IMR-90 (cell line): ENCODE measurements around the gene PQBP1. TPM values are rescaled to one million over a fixed set of nuclear protein-coding genes. Genes with fewer than 3 reads are reported as not detected.
"Not testable (repeated sequence)": the region's sequence is repeated elsewhere in the genome, so short reads cannot be mapped to it uniquely, and the experiment has no call there.

Experiments used
- ATAC-seq: fragments of 200-7000 bp; cut with Tn5 transposase; 2 replicates; pipeline ENCODE4 v1.9.1; 2020; ENCODE audit warnings: low read depth, mild to moderate bottlenecking, moderate library complexity
- BruUV-seq: library from RNA; stranded (reverse); fragments of 400-500 nt; replicated peaks from 2 replicates; lab custom pipeline; 2021; lab: Mats Ljungman, UMichigan
- CTCF ChIA-PET: fragments of 300-600 bp; formaldehyde crosslinking; extraction: SDS; loops from one replicate; lab custom pipeline; 2021; ENCODE audit warnings: antibody characterized with exemption; lab: Yijun Ruan, JAX
- POLR2A ChIA-PET: fragments of 300-600 bp; sonication (Branson Sonifier 250); formaldehyde crosslinking; loops from one replicate; lab custom pipeline; 2022; ENCODE audit warnings: antibody characterized with exemption; ENCODE audit not compliant: unreplicated experiment; lab: Charles Lee
- DNase-seq: peaks from one replicate; pipeline ENCODE4 v3.0.0; 2013
- H2AFZ ChIP-seq: replicated peaks from 2 replicates; pipeline ENCODE3; 2013; ENCODE audit warnings: low read length, mild to moderate bottlenecking; ENCODE audit not compliant: poor library complexity
- H2AK5ac ChIP-seq: 2 replicates; pipeline ENCODE4 v1.6.1; 2013; ENCODE audit warnings: low read depth, low read length, inconsistent platforms
- H2AK9ac ChIP-seq: replicated peaks from 2 replicates; pipeline ENCODE3; 2013; ENCODE audit warnings: mild to moderate bottlenecking, low read depth, low read length, moderate library complexity; ENCODE audit not compliant: poor library complexity
- H2BK120ac ChIP-seq: 2 replicates; pipeline ENCODE4 v1.6.1; 2013; ENCODE audit warnings: low read depth, low read length, inconsistent platforms
- H2BK15ac ChIP-seq: 3 replicates; pipeline ENCODE4 v1.6.1; 2013; ENCODE audit warnings: low read depth, low read length, inconsistent platforms
- H2BK20ac ChIP-seq: 2 replicates; pipeline ENCODE4 v1.6.1; 2013; ENCODE audit warnings: low read depth, mild to moderate bottlenecking, inconsistent platforms, low read length, moderate library complexity
- H2BK5ac ChIP-seq: 2 replicates; pipeline ENCODE4 v1.6.1; 2013; ENCODE audit warnings: mild to moderate bottlenecking, low read depth, low read length, inconsistent platforms; ENCODE audit not compliant: poor library complexity, severe bottlenecking
- H3K14ac ChIP-seq: replicated peaks from 2 replicates; pipeline ENCODE4 v1.6.1; 2013; ENCODE audit warnings: low read depth, low read length, inconsistent platforms
- H3K18ac ChIP-seq: 2 replicates; pipeline ENCODE4 v1.6.1; 2013; ENCODE audit warnings: low read depth, low read length, control low read depth
- H3K23ac ChIP-seq: 2 replicates; pipeline ENCODE4 v1.6.1; 2013; ENCODE audit warnings: low read depth, low read length, inconsistent platforms
- H3K27ac ChIP-seq: 2 replicates; pipeline ENCODE4 v1.5.1; 2013; ENCODE audit warnings: mild to moderate bottlenecking, control low read depth, low read length; ENCODE audit not compliant: insufficient read depth
- H3K27me3 ChIP-seq: 2 replicates; pipeline ENCODE4 v1.6.1; 2013; ENCODE audit warnings: low read length; ENCODE audit not compliant: control insufficient read depth, insufficient read depth
- H3K36me3 ChIP-seq: 2 replicates; pipeline ENCODE4 v1.6.1; 2013; ENCODE audit warnings: low read length, mixed read lengths; ENCODE audit not compliant: control insufficient read depth, insufficient read depth
- H3K4ac ChIP-seq: 2 replicates; pipeline ENCODE4 v1.6.1; 2013; ENCODE audit warnings: low read depth, low read length, inconsistent platforms
- H3K4me1 ChIP-seq: 2 replicates; pipeline ENCODE4 v1.6.1; 2013; ENCODE audit warnings: low read length, mixed read lengths; ENCODE audit not compliant: control insufficient read depth, insufficient read depth
- H3K4me2 ChIP-seq: 2 replicates; pipeline ENCODE4 v1.6.1; 2013; ENCODE audit warnings: low read depth, mild to moderate bottlenecking, control low read depth, low read length, moderate library complexity
- H3K4me3 ChIP-seq: 2 replicates; pipeline ENCODE4 v1.5.1; 2013; ENCODE audit warnings: low read depth, mild to moderate bottlenecking, control low read depth, low read length, moderate library complexity; ENCODE audit not compliant: insufficient read depth
- H3K56ac ChIP-seq: 2 replicates; pipeline ENCODE4 v1.6.1; 2013; ENCODE audit warnings: low read length, inconsistent platforms; ENCODE audit not compliant: insufficient read depth; ENCODE audit errors: extremely low read depth
- H3K79me1 ChIP-seq, 2 experiments: 2 replicates each; pipeline ENCODE4 v1.6.1; 2013; ENCODE audit warnings: low read length in 2 of 2, inconsistent platforms in 1 of 2, low read depth in 1 of 2
- H3K9ac ChIP-seq: 2 replicates; pipeline ENCODE4 v1.6.1; 2013; ENCODE audit warnings: low read depth, low read length, control low read depth
- H3K9me1 ChIP-seq: 2 replicates; pipeline ENCODE4 v1.6.1; 2013; ENCODE audit warnings: low read length, inconsistent platforms; ENCODE audit not compliant: insufficient read depth
- H3K9me3 ChIP-seq: 2 replicates; pipeline ENCODE4 v1.6.1; 2013; ENCODE audit warnings: low read length; ENCODE audit not compliant: control insufficient read depth, insufficient read depth
- H4K20me1 ChIP-seq: 2 replicates; pipeline ENCODE4 v1.6.1; 2013; ENCODE audit warnings: low read length, inconsistent platforms; ENCODE audit not compliant: insufficient read depth
- H4K5ac ChIP-seq: 2 replicates; pipeline ENCODE4 v1.6.1; 2013; ENCODE audit warnings: mild to moderate bottlenecking, low read depth, low read length, control low read depth
- H4K8ac ChIP-seq, 2 experiments: 2 replicates each; pipeline ENCODE4 v1.6.1; 2013; ENCODE audit warnings: low read depth in 2 of 2, low read length in 2 of 2, control low read depth in 1 of 2, inconsistent platforms in 1 of 2
- H4K91ac ChIP-seq: 2 replicates; pipeline ENCODE4 v1.6.1; 2013; ENCODE audit warnings: low read depth, low read length, inconsistent platforms; ENCODE audit not compliant: insufficient read depth
- whole genome bisulfite sequencing, 2 experiments: methylation state at CpG; one replicate each; pipeline versions ENCODE4 v1.1.5 to v1.1.7; 2013; ENCODE audit warnings: missing lambda C conversion rate in 2 of 2; ENCODE audit not compliant: insufficient read length in 1 of 2; ENCODE audit errors: extremely low coverage in 2 of 2; 5-methylcytosine and 5-hydroxymethylcytosine counted together
- dilution Hi-C: fragments of 300-500 bp; cut with HindIII; formaldehyde crosslinking; loops from one replicate; pipeline ENCODE4 v1.14.3; 2018; ENCODE audit warnings: low sequenced_read_pairs; ENCODE audit not compliant: unreplicated experiment
- in situ Hi-C: fragments of 300-500 bp; cut with MboI; formaldehyde crosslinking; loops from 3 replicates; pipeline ENCODE4 v1.14.3; 2019; ENCODE audit warnings: low sequenced_read_pairs, inconsistent platforms, mixed read lengths
- intact Hi-C: fragments of 100-400 bp; cut with micrococcal nuclease; formaldehyde crosslinking; loops from 2 replicates; pipeline ENCODE4 v1.10.0; 2022
- polyA plus RNA-seq, 3 experiments: library from polyadenylated mRNA; depleted of rRNA; stranded (reverse); fragments of >200 nt; gene quantifications; 2 replicates each; pipeline ENCODE4 v1.2.3, GENCODE V29; 2012; ENCODE audit warnings: low replicate concordance in 1 of 3
- total RNA-seq: library from RNA; depleted of rRNA; stranded (reverse); fragments of >200 nt; gene quantifications from 2 replicates; pipeline ENCODE4 v1.2.3, GENCODE V29; 2012

PQBP1 gene
- total and polyA plus RNA-seq, 2 of the 4 experiments (the other 2 are of a cell fraction): 96.4 to 120 TPM

- not testable (repeated sequence) for DNase-seq, BruUV-seq, H3K9me1 ChIP-seq
These were observed 20.8 kb upstream of the PQBP1 start for GRCh38 chrX:48876944-48877343.

More at GRCh38 chrX:48876944-48877343, 20.8 kb upstream of the PQBP1 start:
- H2AK9ac ChIP-seq, H3K4me3 ChIP-seq, H4K8ac ChIP-seq, H3K9me3 ChIP-seq, H3K56ac ChIP-seq, H3K79me1 ChIP-seq, H3K18ac ChIP-seq, H3K4ac ChIP-seq, H4K5ac ChIP-seq, ATAC-seq, H3K27me3 ChIP-seq, H4K20me1 ChIP-seq, H3K4me2 ChIP-seq, H2BK120ac ChIP-seq, H2AK5ac ChIP-seq, H3K4me1 ChIP-seq, H3K36me3 ChIP-seq, dilution Hi-C loops, H2AFZ ChIP-seq, CTCF ChIA-PET, H3K27ac ChIP-seq, intact Hi-C loops, H2BK5ac ChIP-seq, H3K23ac ChIP-seq, H2BK15ac ChIP-seq, H2BK20ac ChIP-seq, H3K9ac ChIP-seq, H4K91ac ChIP-seq, in situ Hi-C loops, H3K14ac ChIP-seq: not testable (repeated sequence)
- no CpG with 5 or more reads among the region's 4 CpGs for WGBS, 2 experiments
- POLR2A ChIA-PET: interaction anchor here (0.6 kb wide), 1 partner anchor 1592 kb away, joined by 9 read pairs; no protein-coding TSS in a partner anchor
